Measurements from ENCODE around the gene SMAD7. TPM values are rescaled to one million over a fixed set of nuclear protein-coding genes. Genes with fewer than 3 reads are reported as not detected.

Gene SMAD7
- total and polyA plus RNA-seq, 8 donors, result 4.2 to 22.4 (median 6.8) TPM

GRCh38 chr18:48957136-48957535 is 6.4 kb upstream of the SMAD7 start:
- 72 to 76% methylated on average over 8 of the region's 8 CpGs for WGBS, 2 donors
- H3K4me1 ChIP-seq, result peaks cover 0 to 9% (median 0%) of the 10 kb centered on the region in 3 donors
- no peak for TF ChIP-seq CTCF (IDR thresholded peaks at IDR 0.05)
- no peak overlapping the region for H3K27ac ChIP-seq
- H3K27me3 ChIP-seq, result no peaks in the 10 kb centered on the region
- H3K9me3 ChIP-seq, result no peaks in the 10 kb centered on the region
- intact Hi-C loops (cut with DNase I), result no loop called here
- no peak for ATAC-seq
- no peak overlapping the region for H3K4me3 ChIP-seq
- DNase-seq, result peak in 2 of 6 donors; percentile 10 to 11
- H3K36me3 ChIP-seq, result no peaks in the 10 kb centered on the region
- FAIRE-seq, result no peak

- Histone ChIP-seq H3K9me3 (no peaks in the 10 kb centered on the region), H3K4me1 (peaks cover 0 to 9% (median 0%) of the 10 kb centered on the region in 3 donors), H3K27me3 (no peaks in the 10 kb centered on the region), H3K36me3 (no peaks in the 10 kb centered on the region), H3K27ac (peak overlapping the region in 3 of 4 donors; percentile 24 to 65 (median 28)), H3K4me3 (no peak overlapping the region)
- WGBS, 2 donors, result 75 to 92% methylated on average over 1 of the region's 1 CpG
- intact Hi-C loops (cut with DNase I), result no loop called here
- FAIRE-seq (no peak), DNase-seq (no peak), ATAC-seq (no peak)
- no peak for TF ChIP-seq CTCF (IDR thresholded peaks at IDR 0.05)
Measured at GRCh38 chr18:48956356-48956755, 5.6 kb upstream of the SMAD7 start.

GRCh38 chr18:48955830-48956261 is 5.1 kb upstream of the SMAD7 start:
- ATAC-seq (no peak), DNase-seq (peak in 1 of 6 donors; percentile 24), FAIRE-seq (no peak)
- intact Hi-C loops (cut with DNase I), result no loop called here
- peak overlapping the region in 3 of 4 donors; percentile 24 to 65 (median 28) for H3K27ac ChIP-seq
- H3K36me3 ChIP-seq, result no peaks in the 10 kb centered on the region
- no peaks in the 10 kb centered on the region for H3K9me3 ChIP-seq
- H3K4me3 ChIP-seq, result no peak overlapping the region
- H3K27me3 ChIP-seq, result no peaks in the 10 kb centered on the region
- peaks cover 0 to 9% (median 0%) of the 10 kb centered on the region in 3 donors for H3K4me1 ChIP-seq
- no peak for TF ChIP-seq CTCF (IDR thresholded peaks at IDR 0.05)
- WGBS, 2 donors, result 50 to 72% methylated on average over 7 of the region's 7 CpGs

GRCh38 chr18:48954886-48955819 is 4.4 kb upstream of the SMAD7 start:
- no peak for TF ChIP-seq CTCF (IDR thresholded peaks at IDR 0.05)
- peak in 1 of 6 donors; percentile 27 for DNase-seq
- H3K36me3 ChIP-seq, result no peaks in the 10 kb centered on the region
- no peak for FAIRE-seq
- WGBS, 2 donors, result 87 to 91% methylated on average over 14 of the region's 14 CpGs
- no peaks in the 10 kb centered on the region for H3K27me3 ChIP-seq
- H3K9me3 ChIP-seq, result no peaks in the 10 kb centered on the region
- H3K27ac ChIP-seq, result peak overlapping the region in 3 of 4 donors; percentile 24 to 65 (median 28)
- H3K4me1 ChIP-seq, result peaks cover 0 to 9% (median 0%) of the 10 kb centered on the region in 3 donors
- ATAC-seq, result no peak
- intact Hi-C loops (cut with DNase I), result no loop called here
- no peak overlapping the region for H3K4me3 ChIP-seq
